ENCODE results near the gene SAMD4A. TPM values are rescaled to one million over a fixed set of nuclear protein-coding genes. Genes with fewer than 3 reads are reported as not detected.

Gene SAMD4A
- total RNA-seq, 2 experiments from 2014 or later, result 1.0 to 1.2 TPM

GRCh38 chr14:54804538-54805041, 237.7 kb downstream of the SAMD4A start:
- Mint-ChIP-seq H3K36me3 (ENCODE audit: low read depth) (no peaks in the 10 kb centered on the region), H3K4me3 (no peak overlapping the region), H3K9me3 (no peaks in the 10 kb centered on the region), H3K27me3 (peaks cover 45% of the 10 kb centered on the region), H3K4me1 (peaks cover 3% of the 10 kb centered on the region), H3K27ac (no peak overlapping the region)
- POLR2A ChIA-PET, result no interaction called here
- CTCF ChIA-PET, result interaction anchor here (0.7 to 3.0 kb wide), 9 partner anchors 8 to 240 kb away, joined by 3 to 18 read pairs (median 5); no protein-coding TSS in a partner anchor
- DNase-seq, result no peak

GRCh38 chr14:54805070-54805444, 238.1 kb downstream of the SAMD4A start:
- ChIA-PET CTCF (interaction anchor here (0.7 to 3.0 kb wide), 10 partner anchors 8 to 261 kb away, joined by 3 to 18 read pairs (median 4); no protein-coding TSS in a partner anchor), POLR2A (no interaction called here)
- Mint-ChIP-seq H3K9me3 (no peaks in the 10 kb centered on the region), H3K27ac (no peak overlapping the region), H3K27me3 (peaks cover 40% of the 10 kb centered on the region), H3K36me3 (ENCODE audit: low read depth) (no peaks in the 10 kb centered on the region), H3K4me1 (peaks cover 3% of the 10 kb centered on the region), H3K4me3 (no peak overlapping the region)
- no peak for DNase-seq

GRCh38 chr14:54805445-54806322, 238.8 kb downstream of the SAMD4A start:
- DNase-seq, result peak; percentile 75
- H3K4me3 Mint-ChIP-seq, result no peak overlapping the region
- CTCF ChIA-PET, result interaction anchor here (0.8 to 3.0 kb wide), 15 partner anchors 9 to 370 kb away, joined by 3 to 18 read pairs (median 4); partner anchors contain the start of gene SAMD4A
- H3K27me3 Mint-ChIP-seq, result peaks cover 34% of the 10 kb centered on the region
- POLR2A ChIA-PET, result no interaction called here
- no peaks in the 10 kb centered on the region for H3K36me3 Mint-ChIP-seq (ENCODE audit: low read depth)
- peaks cover 3% of the 10 kb centered on the region for H3K4me1 Mint-ChIP-seq
- no peaks in the 10 kb centered on the region for H3K9me3 Mint-ChIP-seq
- H3K27ac Mint-ChIP-seq, result no peak overlapping the region

GRCh38 chr14:54806616-54807015, 239.7 kb downstream of the SAMD4A start:
- Mint-ChIP-seq H3K4me3 (no peak overlapping the region), H3K9me3 (no peaks in the 10 kb centered on the region), H3K27me3 (peaks cover 29% of the 10 kb centered on the region), H3K4me1 (peaks cover 3% of the 10 kb centered on the region), H3K36me3 (ENCODE audit: low read depth) (no peaks in the 10 kb centered on the region), H3K27ac (no peak overlapping the region)
- ChIA-PET CTCF (interaction anchor here (0.8 to 3.0 kb wide), 12 partner anchors 8 to 371 kb away, joined by 3 to 18 read pairs (median 4); partner anchors contain the start of gene SAMD4A), POLR2A (no interaction called here)
- DNase-seq, result no peak

- Mint-ChIP-seq H3K27me3 (peaks cover 26% of the 10 kb centered on the region), H3K4me1 (peaks cover 3% of the 10 kb centered on the region), H3K36me3 (ENCODE audit: low read depth) (no peaks in the 10 kb centered on the region), H3K9me3 (no peaks in the 10 kb centered on the region), H3K4me3 (no peak overlapping the region), H3K27ac (no peak overlapping the region)
- DNase-seq, result no peak
- POLR2A ChIA-PET, result interaction anchor here (1.2 kb wide), 1 partner anchor 33 kb away, joined by 4 read pairs; no protein-coding TSS in a partner anchor
- CTCF ChIA-PET, result no interaction called here
These were observed 240.5 kb downstream of the SAMD4A start for GRCh38 chr14:54807428-54807827.

GRCh38 chr14:54807881-54808280, 241.0 kb downstream of the SAMD4A start:
- POLR2A ChIA-PET, result interaction anchor here (1.2 kb wide), 1 partner anchor 34 kb away, joined by 4 read pairs; no protein-coding TSS in a partner anchor
- Mint-ChIP-seq H3K4me3 (no peak overlapping the region), H3K36me3 (ENCODE audit: low read depth) (no peaks in the 10 kb centered on the region), H3K27ac (no peak overlapping the region), H3K4me1 (peaks cover 3% of the 10 kb centered on the region), H3K9me3 (no peaks in the 10 kb centered on the region), H3K27me3 (peaks cover 25% of the 10 kb centered on the region)
- CTCF ChIA-PET, result no interaction called here
- no peak for DNase-seq

- POLR2A ChIA-PET, result interaction anchor here (1.2 kb wide), 1 partner anchor 34 kb away, joined by 4 read pairs; no protein-coding TSS in a partner anchor
- Mint-ChIP-seq H3K27ac (no peak overlapping the region), H3K4me1 (peaks cover 3% of the 10 kb centered on the region), H3K36me3 (ENCODE audit: low read depth) (no peaks in the 10 kb centered on the region), H3K27me3 (peaks cover 21% of the 10 kb centered on the region), H3K9me3 (no peaks in the 10 kb centered on the region), H3K4me3 (no peak overlapping the region)
- DNase-seq, result no peak
- CTCF ChIA-PET, result interaction anchor here (0.6 kb wide), 1 partner anchor 15 kb away, joined by 4 read pairs; no protein-coding TSS in a partner anchor
These were observed 241.6 kb downstream of the SAMD4A start for GRCh38 chr14:54808326-54809161.

GRCh38 chr14:54809767-54810166, 242.8 kb downstream of the SAMD4A start:
- Mint-ChIP-seq H3K27me3 (peaks cover 19% of the 10 kb centered on the region), H3K9me3 (no peaks in the 10 kb centered on the region), H3K4me3 (no peak overlapping the region), H3K27ac (no peak overlapping the region), H3K4me1 (peaks cover 3% of the 10 kb centered on the region), H3K36me3 (ENCODE audit: low read depth) (no peaks in the 10 kb centered on the region)
- CTCF ChIA-PET, result no interaction called here
- DNase-seq, result no peak
- POLR2A ChIA-PET, result no interaction called here

GRCh38 chr14:54812617-54813016, 245.7 kb downstream of the SAMD4A start:
- H3K27ac Mint-ChIP-seq, result no peak overlapping the region
- POLR2A ChIA-PET, result no interaction called here
- H3K9me3 Mint-ChIP-seq, result no peaks in the 10 kb centered on the region
- no peaks in the 10 kb centered on the region for H3K36me3 Mint-ChIP-seq (ENCODE audit: low read depth)
- no peak overlapping the region for H3K4me3 Mint-ChIP-seq
- H3K4me1 Mint-ChIP-seq, result no peaks in the 10 kb centered on the region
- peaks cover 9% of the 10 kb centered on the region for H3K27me3 Mint-ChIP-seq
- CTCF ChIA-PET, result no interaction called here
- no peak for DNase-seq

- H3K4me1 Mint-ChIP-seq, result no peaks in the 10 kb centered on the region
- no peaks in the 10 kb centered on the region for H3K9me3 Mint-ChIP-seq
- H3K36me3 Mint-ChIP-seq (ENCODE audit: low read depth), result no peaks in the 10 kb centered on the region
- peaks cover 9% of the 10 kb centered on the region for H3K27me3 Mint-ChIP-seq
- no peak overlapping the region for H3K27ac Mint-ChIP-seq
- no peak overlapping the region for H3K4me3 Mint-ChIP-seq
- ChIA-PET CTCF (interaction anchor here (1.3 kb wide), 1 partner anchor 249 kb away, joined by 5 read pairs; no protein-coding TSS in a partner anchor), POLR2A (no interaction called here)
- DNase-seq, result no peak
These were observed 246.2 kb downstream of the SAMD4A start for GRCh38 chr14:54813081-54813480.

GRCh38 chr14:54814076-54814475, 247.1 kb downstream of the SAMD4A start:
- no peak for DNase-seq
- CTCF ChIA-PET, result interaction anchor here (0.6 to 1.9 kb wide), 4 partner anchors 8 to 625 kb away, joined by 3 to 7 read pairs (median 4); no protein-coding TSS in a partner anchor
- H3K27ac Mint-ChIP-seq, result no peak overlapping the region
- H3K27me3 Mint-ChIP-seq, result peaks cover 7% of the 10 kb centered on the region
- H3K4me3 Mint-ChIP-seq, result no peak overlapping the region
- POLR2A ChIA-PET, result interaction anchor here (1.1 to 1.3 kb wide), 2 partner anchors 30 to 67 kb away, joined by 3 read pairs; no protein-coding TSS in a partner anchor
- no peaks in the 10 kb centered on the region for H3K4me1 Mint-ChIP-seq
- H3K9me3 Mint-ChIP-seq, result no peaks in the 10 kb centered on the region
- H3K36me3 Mint-ChIP-seq (ENCODE audit: low read depth), result no peaks in the 10 kb centered on the region

GRCh38 chr14:54815016-54815415, 248.1 kb downstream of the SAMD4A start:
- Mint-ChIP-seq H3K4me1 (no peaks in the 10 kb centered on the region), H3K4me3 (no peak overlapping the region), H3K27ac (no peak overlapping the region), H3K27me3 (peaks cover 12% of the 10 kb centered on the region), H3K9me3 (no peaks in the 10 kb centered on the region), H3K36me3 (ENCODE audit: low read depth) (no peaks in the 10 kb centered on the region)
- ChIA-PET POLR2A (interaction anchor here (0.5 kb wide), 1 partner anchor 85 kb away, joined by 3 read pairs; no protein-coding TSS in a partner anchor), CTCF (interaction anchor here (1.0 to 1.9 kb wide), 2 partner anchors 9 to 11 kb away, joined by 3 to 7 read pairs; no protein-coding TSS in a partner anchor)
- no peak for DNase-seq
